Activated naive CD8-positive, alpha-beta T cell treated with anti-CD3 and anti-CD28 coated beads, Interleukin-2, amount 50 U/mL, for 16 hours (primary cell): Measurements from ENCODE around the gene MTHFSD.
A peak's percentile ranks its signal among the peaks of the same experiment; 100 is the strongest.
"Not testable (repeated sequence)": the region's sequence is repeated elsewhere in the genome, so short reads cannot be mapped to it uniquely, and the experiment has no call there.

Experiments
- DNase-seq: peaks from one replicate; pipeline ENCODE4 v3.0.0-alpha.2; 2020; ENCODE audit warnings: low read depth, low spot score

The MTHFSD gene, protein sequence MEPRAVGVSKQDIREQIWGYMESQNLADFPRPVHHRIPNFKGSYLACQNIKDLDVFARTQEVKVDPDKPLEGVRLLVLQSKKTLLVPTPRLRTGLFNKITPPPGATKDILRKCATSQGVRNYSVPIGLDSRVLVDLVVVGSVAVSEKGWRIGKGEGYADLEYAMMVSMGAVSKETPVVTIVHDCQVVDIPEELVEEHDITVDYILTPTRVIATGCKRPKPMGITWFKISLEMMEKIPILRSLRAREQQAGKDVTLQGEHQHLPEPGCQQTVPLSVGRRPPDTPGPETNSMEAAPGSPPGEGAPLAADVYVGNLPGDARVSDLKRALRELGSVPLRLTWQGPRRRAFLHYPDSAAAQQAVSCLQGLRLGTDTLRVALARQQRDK

GRCh38 chr16:86554917-86555703, at the start of gene MTHFSD:
Gene MTHFSD, minus strand, starts transcription at chr16:86555235. Its CDS starts 51 bp downstream, at chr16:86555184.
- peak; percentile 89 for DNase-seq

DNA sequence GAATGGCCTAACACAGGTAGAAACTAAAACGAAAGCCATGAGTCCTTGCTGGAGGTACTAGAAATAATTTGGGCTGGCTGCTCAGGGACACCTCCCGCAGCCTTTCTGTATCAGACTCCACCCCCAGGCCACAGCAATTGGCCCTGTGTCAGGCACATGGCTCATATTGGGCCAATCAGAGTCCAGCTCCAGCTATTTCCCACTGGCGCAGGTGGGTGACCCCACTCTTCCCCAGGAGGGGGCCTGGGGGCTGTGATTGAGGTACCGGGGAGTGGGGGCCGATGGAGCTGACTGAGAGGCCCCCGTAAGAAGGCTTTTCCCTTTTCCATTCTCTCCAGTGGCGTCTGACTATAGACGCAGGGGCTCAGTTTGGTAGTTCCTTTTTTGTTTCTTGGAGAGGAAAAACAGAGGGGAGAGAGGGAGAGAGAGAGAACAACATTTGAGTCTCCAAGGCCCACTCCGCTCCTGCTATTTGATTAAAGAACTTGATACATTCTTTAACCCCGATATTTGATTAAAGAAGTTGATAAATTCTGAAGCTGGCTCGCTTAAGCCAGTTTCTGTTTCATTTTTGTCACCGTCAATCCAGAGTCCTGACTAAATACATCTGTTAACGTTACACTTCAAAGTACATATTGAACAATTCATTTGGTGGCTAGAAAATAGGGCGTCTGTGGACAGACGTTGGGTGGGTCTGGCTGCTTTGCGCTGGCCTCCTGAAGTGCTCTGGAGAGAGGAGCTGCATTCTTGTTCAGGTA, 49.6 kb upstream of the MTHFSD start:
- peak; percentile 12 for DNase-seq

DNA sequence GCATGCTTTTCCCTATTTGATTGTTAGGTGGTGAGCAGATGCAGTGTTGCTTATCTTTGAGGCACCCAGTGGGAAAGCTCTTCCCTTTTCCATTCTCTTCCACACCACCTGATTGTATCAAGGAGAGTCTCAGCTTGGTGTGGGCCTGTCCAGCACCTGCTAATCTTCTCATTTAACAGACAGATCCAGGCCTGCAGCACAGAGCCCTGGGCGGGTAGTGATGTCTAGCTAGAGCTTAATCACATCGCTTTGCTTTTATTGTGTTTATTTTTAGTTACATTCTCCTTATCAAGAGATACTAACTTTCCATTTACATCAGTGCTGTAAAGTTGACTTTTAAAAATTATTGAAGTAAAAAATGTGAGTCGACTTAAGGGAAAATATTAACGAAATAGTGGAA, 47.5 kb upstream of the MTHFSD start:
- no peak for DNase-seq

DNA sequence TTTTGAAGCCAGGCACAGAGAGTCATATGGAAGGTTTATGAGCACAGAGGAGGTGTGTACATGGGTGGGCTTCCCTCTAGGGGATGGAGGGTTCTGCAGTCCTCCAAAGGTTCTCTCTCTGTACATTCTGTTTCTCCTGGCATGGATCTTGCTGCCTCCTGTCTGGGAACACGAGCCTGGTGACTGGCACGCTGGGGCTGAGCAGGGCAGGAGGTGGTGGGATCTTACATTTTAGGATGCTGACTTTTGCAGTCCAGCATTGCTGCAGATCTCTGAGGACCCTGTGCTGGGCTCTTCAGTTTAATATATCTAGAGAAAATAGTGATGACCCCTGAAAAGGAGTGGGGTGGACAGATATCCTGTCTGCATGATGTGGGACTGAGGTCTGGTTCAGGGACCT, 46.3 kb upstream of the MTHFSD start:
- DNase-seq = no peak

DNA sequence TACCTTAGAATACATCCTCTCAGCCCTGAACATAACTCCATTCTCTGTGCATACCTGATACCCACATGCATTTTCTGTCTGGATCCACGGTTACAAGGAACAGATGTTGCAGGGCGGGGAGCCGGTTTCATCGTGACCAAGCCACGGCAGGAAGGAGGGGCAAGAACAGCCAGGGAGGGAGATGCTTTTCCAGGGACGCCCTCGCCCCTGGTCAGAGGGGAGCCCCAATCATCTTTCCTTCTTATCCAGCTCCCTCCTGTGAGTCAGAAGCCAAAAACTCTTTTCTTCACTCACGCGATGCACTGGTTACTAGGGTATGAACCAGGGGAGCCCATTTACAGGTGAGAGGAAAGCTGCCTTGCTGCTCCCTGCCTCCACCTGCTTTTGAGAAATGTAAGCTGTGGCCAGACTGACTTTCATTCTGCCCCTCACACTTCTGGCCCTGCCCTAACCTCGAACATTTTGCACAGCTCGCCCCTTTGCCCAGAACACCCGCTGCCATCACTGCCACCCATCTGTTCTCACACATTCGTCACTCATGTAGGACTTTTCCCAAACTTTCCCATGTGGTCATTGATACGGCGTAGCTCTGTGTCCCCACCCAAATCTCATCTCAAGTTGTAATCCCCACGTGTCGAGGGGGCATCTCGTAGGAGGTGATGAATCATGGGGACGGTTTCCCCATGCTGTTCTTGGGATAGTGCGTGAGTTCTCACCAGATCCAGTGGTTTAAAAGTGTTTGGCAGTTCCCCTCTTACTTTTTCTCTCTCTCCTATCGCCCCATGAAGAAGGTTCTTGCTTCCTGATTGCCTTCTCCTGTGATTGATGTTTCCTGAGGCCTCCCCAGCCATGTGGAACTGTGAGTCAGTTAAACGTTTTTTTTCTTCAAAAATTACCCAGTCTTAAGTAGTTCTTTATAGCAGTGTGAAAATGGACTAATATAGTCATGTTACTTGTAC, 43.9 kb upstream of the MTHFSD start:
- no peak for DNase-seq

DNA sequence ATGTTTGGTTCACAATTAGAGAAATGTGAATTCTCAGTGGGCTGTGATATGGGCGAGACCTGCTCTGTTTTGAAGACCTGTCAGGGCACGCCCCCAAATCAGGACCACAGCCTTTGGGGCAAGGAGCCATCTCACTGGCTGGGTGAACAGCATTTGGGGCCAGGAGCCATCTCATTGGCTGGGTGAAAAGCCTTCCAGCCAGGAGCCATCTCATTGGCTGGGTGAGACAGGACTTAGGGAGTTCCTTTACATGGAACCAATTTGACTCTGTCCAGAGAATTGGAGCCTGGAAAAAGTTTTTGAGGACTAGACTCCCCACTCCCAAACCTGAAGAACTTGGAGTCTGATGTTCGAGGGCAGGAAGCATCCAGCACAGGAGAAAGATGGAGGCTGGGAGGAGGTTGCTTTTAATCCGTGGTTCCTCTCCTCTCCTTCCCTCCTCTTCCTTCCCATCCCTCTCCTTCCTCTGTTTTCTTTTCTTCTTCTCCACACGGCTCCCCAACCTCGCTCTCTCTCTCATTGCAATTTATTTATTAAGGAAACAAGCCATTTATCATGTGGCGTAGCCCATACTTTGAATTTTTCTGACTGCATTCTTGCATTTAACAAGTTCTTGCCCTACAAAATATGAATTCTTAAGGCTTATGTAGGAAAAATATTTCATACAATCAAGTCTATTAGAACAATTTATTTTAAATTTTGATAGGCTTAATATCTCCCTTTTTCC, 43.0 kb upstream of the MTHFSD start:
- DNase-seq = no peak

GRCh38 chr16:86597126-86597879, 42.3 kb upstream of the MTHFSD start:
- no peak for DNase-seq

DNA sequence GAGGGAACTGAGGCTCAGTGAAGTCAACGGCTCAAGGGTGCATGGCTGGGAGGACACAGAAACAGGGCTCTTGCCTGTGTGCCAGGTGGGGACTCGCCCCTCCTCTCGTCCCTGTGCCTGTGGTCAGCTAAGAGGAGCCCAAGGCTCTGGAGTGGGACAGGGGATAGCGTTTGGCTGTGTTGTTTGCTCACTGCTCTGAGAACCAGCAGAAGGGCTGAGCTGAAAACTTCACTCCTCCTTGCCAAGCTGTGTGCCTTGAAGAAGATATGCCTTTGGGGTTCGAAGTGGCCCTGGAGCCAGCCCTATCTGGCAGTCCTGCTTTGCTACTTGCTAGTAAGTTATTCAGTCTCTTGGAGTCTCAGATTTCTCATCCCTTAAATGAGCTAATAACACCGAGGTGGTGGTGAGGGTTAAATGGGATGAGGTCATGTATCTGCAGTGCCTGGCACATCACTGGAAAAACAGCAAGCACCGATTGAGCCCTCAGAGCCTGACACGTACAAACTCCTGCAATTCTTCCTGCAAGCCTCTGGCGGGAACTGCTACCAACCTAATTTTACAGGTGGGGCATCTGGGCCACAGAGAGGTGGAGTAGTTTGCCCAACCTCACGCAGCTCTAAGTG, 41.1 kb upstream of the MTHFSD start:
- no peak for DNase-seq

DNA sequence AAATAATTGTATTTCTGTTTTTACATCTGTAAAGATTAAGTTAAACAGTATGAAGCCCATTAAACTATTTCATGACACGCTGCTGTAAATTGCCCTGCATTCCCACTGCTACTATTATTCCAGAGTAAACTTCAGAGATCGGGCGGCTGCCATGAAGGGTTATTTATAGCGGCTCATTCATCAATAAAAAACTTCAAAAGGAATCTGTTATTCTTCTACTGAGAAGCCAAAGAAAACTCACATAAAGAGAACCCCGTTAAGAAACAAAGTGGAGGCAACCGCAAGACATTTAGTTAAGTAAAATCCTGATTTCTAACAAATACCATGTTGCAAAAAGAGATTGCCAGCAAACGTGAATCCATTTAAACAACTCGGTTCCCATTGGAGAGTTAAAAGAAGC, 39.7 kb upstream of the MTHFSD start:
- no peak for DNase-seq

DNA sequence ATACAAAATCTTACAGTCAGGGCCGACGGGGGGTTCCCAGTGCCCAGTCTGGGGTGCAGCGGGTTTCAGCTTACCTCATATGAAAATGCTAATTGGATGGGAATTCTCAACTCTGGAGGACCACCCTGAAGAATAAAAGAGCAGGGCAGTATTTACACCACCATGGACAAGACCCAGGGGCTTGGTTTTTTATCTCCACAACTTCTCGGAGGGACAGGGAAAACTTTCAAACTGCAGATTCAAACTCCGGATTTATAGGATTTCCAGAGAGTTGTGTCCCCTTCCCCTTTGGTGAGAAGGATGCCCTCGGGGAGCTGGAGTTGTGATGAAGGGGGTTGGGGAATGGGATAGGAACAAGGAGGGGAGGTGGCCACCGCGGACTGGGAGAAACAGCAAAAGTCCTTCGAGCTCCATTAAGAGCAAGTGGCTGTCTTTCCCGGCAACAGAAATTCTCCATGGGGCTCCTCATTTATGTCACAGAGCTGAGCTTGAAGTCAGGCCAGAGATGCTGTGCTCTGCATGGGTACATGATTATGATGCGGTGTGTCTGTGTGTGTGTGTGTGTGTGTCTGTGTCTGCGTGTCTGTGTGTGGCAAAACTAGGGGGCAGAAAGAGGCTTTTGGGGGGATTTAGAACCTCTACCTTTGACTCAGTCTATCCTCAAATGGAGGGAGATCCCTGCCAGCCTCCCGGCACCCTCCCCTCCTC, 39.0 kb upstream of the MTHFSD start:
- no peak for DNase-seq

- DNase-seq = no peak
These were observed 36.2 kb upstream of the MTHFSD start for GRCh38 chr16:86591270-86591669.

- DNase-seq = no peak
These were observed 35.6 kb upstream of the MTHFSD start for GRCh38 chr16:86590501-86591144.

DNA sequence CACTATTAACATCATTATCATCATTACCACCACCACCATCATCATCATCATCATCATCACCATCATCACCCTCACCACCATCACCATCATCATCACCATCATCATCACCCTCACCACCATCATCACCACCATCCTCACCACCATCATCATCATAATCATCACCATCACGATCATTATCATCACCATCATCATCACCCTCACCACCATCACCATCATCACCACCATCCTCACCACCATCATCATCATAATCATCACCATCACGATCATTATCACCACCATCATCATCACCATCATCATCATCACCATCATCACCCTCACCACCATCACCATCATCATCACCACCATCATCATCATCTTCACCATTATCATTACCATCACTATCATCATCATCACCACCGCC, 32.9 kb upstream of the MTHFSD start:
- not testable (repeated sequence) for DNase-seq

- DNase-seq = no peak
These were observed 32.5 kb upstream of the MTHFSD start for GRCh38 chr16:86587487-86587886.

DNA sequence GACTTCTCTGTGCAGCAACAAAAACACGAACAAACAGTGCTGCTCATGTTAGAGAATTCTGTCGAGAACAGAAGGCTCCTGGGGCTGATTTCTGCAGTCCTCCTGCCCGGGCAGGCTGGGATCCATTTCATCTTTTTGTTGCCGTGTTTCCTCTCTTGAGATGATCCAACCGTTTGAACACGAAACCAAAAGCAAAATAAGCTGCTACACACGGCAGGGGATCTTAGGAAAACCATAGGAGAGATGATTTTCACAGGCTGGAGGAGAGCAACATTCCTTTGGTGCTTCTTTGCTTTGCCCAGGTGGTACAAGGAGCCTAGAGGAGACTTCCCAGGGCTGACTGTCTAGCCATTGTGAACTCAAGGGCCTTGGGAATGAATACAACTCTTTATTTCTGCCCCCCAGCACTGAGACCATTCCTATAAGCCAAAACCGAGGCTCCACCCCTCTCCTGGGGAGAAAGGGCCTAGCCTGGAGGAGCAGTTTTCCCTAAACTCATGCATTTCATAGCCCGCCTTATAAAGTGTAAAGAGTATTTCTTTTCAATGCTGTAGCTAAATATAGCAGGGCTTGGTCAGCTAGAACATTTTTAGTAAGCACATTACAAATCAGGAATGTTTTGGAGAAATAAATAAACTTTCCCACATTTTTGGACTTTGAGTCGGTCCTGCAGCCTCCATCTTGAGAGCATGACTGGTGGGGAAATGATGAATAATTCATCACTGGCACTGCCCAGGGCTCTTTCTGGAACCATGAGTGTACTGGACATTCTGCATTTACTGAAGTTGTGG, 31.0 kb upstream of the MTHFSD start:
- no peak for DNase-seq

GRCh38 chr16:86584726-86585721, 30.0 kb upstream of the MTHFSD start:
- DNase-seq = no peak
